Left colon (tissue), 2 donors: ENCODE results near the gene OR4C15. TPM values are rescaled to one million over a fixed set of nuclear protein-coding genes. Genes with fewer than 3 reads are reported as not detected.

Experiments
- ATAC-seq: fragments of 200-7000 bp; cut with Tn5 transposase; one replicate; pipeline ENCODE4 v1.9.1; 2020; ENCODE audit warnings: mild to moderate bottlenecking, moderate library complexity
- DNase-seq, 2 donors: peaks; one replicate each; pipeline ENCODE4 v3.0.0-alpha.2; 2020
- intact Hi-C, 2 donors: fragments of 100-400 bp; cut with DNase I in 1 of 2; cut with micrococcal nuclease in 1 of 2; formaldehyde crosslinking; loops; one replicate each; pipeline versions ENCODE4 v1.11.2 to v1.14.0; 2022; cut with DNase I, micrococcal nuclease
- long read RNA-seq: library from polyadenylated mRNA; unstranded; transcript quantifications from one replicate; pipeline ENCODE4 v2.0.0, GENCODE V29; 2021
- total RNA-seq, 2 donors: library from RNA; stranded (reverse); fragmentation: NEBNext Ultra II Directional; extraction: Animal tissue kit (Norgen Biotek cat#: 25700); gene quantifications; one replicate each; pipeline ENCODE4 v1.2.1, GENCODE V29; 2021
- donor health status: DM: no; HTN: no; CAD: no.
- donor health status: DM: yes; HTN: yes; CAD: no.

Gene OR4C15
- total RNA-seq: not detected
- long read RNA-seq: 0 reads

GRCh38 chr11:55554169-55554568 is at the start of gene OR4C15:
TSS of gene OR4C15 (plus strand) at chr11:55554469. CDS start at chr11:55554469, 0 bp downstream.
- intact Hi-C loops: no loop called here
- no peak for ATAC-seq
- no peak for DNase-seq

GRCh38 chr11:55571828-55572227 is 17.6 kb downstream of the OR4C15 start, which contains the start of gene OR4C16:
TSS of gene OR4C16 (plus strand) at chr11:55572128. CDS start at chr11:55572128, 0 bp downstream.
- intact Hi-C loops: no loop called here
- DNase-seq (no peak), ATAC-seq (no peak)

GRCh38 chr11:55572548-55572947 is 18.3 kb downstream of the OR4C15 start:
- no peak for ATAC-seq
- DNase-seq: no peak
- intact Hi-C loops: no loop called here

Other genes with a start within 250 kb of the OR4C15 start
- gene OR4A16, start 211.3 kb upstream of the OR4C15 start, total RNA-seq: not detected
- not detected for gene OR4A15, start 186.5 kb upstream of the OR4C15 start, total RNA-seq
- gene OR4C16, start 17.7 kb downstream of the OR4C15 start, total RNA-seq: not detected
- not detected for gene OR4C11, start 53.2 kb downstream of the OR4C15 start, total RNA-seq
- not detected for gene OR4P4, start 80.6 kb downstream of the OR4C15 start, total RNA-seq
- not detected for gene OR4S2, start 93.9 kb downstream of the OR4C15 start, total RNA-seq
- not detected for gene OR4C6, start 107.7 kb downstream of the OR4C15 start, total RNA-seq
- gene OR5D13, start 219.0 kb downstream of the OR4C15 start, total RNA-seq: not detected
- gene OR5D14, start 241.1 kb downstream of the OR4C15 start, total RNA-seq: not detected